ENCODE results near the gene F2. TPM values are rescaled to one million over a fixed set of nuclear protein-coding genes. Genes with fewer than 3 reads are reported as not detected.
A peak's percentile ranks its signal among the peaks of the same experiment; 100 is the strongest.

The F2 gene
- total RNA-seq, 1 donor: not detected

DNA sequence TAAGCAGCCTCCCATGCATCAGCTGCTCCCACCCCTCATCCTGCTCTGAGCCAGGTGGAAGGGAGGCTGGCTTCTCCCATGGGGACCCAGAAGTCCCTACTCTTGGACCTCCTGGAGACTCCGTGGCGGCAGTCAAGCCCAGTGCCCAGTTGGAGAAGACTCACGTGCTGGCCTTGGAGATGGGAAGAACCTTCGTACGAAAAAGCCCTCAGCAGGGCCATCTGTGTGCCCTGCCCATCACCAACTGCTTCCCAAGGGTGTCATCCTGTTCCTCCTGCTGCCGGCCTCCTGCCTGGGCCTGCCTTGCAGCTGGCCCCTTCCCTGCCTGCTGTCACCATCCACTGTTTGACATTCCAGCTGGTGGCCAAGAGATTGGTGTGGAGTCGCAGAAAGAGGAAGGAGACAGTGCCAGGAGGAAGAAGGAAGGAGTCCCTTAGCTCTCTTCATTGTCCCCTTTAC, 46.6 kb upstream of the F2 start:
- Histone ChIP-seq H3K4me1 (ENCODE audit: insufficient read depth, low read length) (peaks cover 22% of the 10 kb centered on the region), H3K27ac (ENCODE audit: low read depth, low read length) (no peak overlapping the region), H3K4me3 (ENCODE audit: insufficient read depth, low read length) (no peak overlapping the region), H4K20me1 (ENCODE audit: insufficient read depth, low read length) (peaks cover 3% of the 10 kb centered on the region), H3K4me2 (ENCODE audit: insufficient read depth, low read length) (no peak overlapping the region), H3K9me3 (ENCODE audit: low read depth, low read length) (no peaks in the 10 kb centered on the region), H3K79me2 (ENCODE audit: insufficient read depth, low read length) (no peaks in the 10 kb centered on the region), H2AFZ (ENCODE audit: low read length) (no peak overlapping the region), H3K36me3 (ENCODE audit: insufficient read depth, low read length) (peaks cover 60% of the 10 kb centered on the region), H3K27me3 (ENCODE audit: insufficient read depth, low read length) (no peaks in the 10 kb centered on the region)
- DNase-seq (ENCODE audit: insufficient read length, low spot score, missing footprints): no peak
- TF ChIP-seq, protein P1, sequence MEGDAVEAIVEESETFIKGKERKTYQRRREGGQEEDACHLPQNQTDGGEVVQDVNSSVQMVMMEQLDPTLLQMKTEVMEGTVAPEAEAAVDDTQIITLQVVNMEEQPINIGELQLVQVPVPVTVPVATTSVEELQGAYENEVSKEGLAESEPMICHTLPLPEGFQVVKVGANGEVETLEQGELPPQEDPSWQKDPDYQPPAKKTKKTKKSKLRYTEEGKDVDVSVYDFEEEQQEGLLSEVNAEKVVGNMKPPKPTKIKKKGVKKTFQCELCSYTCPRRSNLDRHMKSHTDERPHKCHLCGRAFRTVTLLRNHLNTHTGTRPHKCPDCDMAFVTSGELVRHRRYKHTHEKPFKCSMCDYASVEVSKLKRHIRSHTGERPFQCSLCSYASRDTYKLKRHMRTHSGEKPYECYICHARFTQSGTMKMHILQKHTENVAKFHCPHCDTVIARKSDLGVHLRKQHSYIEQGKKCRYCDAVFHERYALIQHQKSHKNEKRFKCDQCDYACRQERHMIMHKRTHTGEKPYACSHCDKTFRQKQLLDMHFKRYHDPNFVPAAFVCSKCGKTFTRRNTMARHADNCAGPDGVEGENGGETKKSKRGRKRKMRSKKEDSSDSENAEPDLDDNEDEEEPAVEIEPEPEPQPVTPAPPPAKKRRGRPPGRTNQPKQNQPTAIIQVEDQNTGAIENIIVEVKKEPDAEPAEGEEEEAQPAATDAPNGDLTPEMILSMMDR (IDR thresholded peaks at IDR 0.05; ENCODE audit: extremely low read depth, low read depth, low read length): no peak

DNA sequence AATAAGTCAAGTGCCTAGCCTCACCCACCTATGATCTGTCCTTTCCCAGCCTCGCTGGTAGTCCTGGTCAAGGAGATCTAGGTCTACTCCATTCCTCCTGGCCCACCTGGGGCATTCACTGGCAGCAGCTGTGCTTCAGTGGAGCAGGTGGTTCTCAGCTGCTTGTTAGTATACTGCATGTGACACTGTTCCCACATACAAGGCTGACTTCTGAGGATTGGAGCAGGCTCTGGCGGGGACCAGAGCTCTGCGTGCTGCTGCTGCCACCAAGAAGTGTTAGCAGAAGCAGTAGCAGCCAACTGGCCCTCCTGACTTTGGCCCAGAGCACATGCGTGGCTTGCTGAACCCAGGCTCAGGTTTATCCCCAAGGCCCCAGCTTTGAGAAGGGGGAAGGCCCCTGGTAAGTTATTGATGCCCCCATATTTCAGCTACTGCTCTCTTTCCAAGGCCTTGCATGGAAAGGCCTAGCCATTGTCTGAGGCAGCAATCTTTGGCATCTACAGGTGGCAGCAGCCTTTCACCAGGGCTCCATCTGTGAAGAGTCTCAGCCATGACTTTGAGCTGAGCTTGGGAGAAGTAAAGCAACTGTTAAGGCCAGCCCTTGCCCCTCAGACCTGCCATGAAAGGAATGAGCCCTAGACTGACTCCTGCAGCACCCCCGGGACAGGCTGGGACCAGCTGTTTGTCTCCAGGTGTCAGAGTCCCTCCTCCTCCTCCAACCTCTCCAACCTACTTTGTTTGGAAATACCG, 45.1 kb upstream of the F2 start:
- Histone ChIP-seq H3K4me2 (ENCODE audit: insufficient read depth, low read length) (no peak overlapping the region), H3K4me3 (ENCODE audit: insufficient read depth, low read length) (no peak overlapping the region), H3K4me1 (ENCODE audit: insufficient read depth, low read length) (peaks cover 26% of the 10 kb centered on the region), H4K20me1 (ENCODE audit: insufficient read depth, low read length) (peaks cover 3% of the 10 kb centered on the region), H3K27me3 (ENCODE audit: insufficient read depth, low read length) (no peaks in the 10 kb centered on the region), H3K27ac (ENCODE audit: low read depth, low read length) (no peak overlapping the region), H3K9me3 (ENCODE audit: low read depth, low read length) (no peaks in the 10 kb centered on the region), H2AFZ (ENCODE audit: low read length) (no peak overlapping the region), H3K79me2 (ENCODE audit: insufficient read depth, low read length) (no peaks in the 10 kb centered on the region), H3K36me3 (ENCODE audit: insufficient read depth, low read length) (peaks cover 52% of the 10 kb centered on the region)
- TF ChIP-seq, protein P1 (IDR thresholded peaks at IDR 0.05; ENCODE audit: extremely low read depth, low read depth, low read length): no peak
- DNase-seq (ENCODE audit: insufficient read length, low spot score, missing footprints): no peak

DNA sequence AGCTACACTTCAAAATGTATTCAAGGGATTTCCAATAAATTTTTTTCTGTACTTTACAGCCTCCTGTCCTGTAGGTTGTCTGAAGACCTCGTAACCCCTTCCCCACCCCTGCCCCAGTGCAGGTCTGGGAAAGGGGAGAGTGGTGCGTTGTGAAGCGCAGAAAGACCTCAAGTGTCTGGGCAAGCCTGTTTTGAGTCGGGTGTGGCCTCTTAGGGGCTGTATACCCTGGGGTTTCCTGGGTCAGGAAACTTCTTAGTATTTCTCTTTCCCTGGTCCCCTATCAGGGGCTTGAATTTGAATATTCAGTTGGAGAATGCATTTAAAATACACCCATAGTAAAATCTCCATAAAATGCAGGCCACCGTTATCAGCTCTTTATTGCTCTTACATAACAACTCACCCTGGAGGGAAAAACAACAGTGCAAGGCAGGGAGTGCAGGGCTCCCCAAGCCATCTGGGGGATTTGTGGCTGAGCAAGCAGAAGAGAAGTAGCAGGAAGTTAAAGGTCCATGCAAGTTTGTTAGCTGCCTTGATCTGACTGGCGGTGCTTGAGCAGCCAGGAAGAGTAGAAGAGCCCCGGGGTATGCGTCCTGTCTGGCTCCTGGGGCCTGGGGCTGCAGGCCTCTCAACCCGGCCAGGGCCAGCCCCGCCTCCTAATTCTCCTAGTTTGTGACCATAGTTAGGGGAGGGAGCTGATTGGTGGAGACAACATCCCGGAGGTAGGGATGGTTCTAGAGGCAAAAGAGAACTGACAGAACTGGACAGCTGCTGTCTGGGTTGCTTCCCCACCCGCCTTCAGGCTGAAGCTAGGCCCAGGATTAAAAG, 44.3 kb upstream of the F2 start:
- Histone ChIP-seq H3K27me3 (ENCODE audit: insufficient read depth, low read length) (no peaks in the 10 kb centered on the region), H3K79me2 (ENCODE audit: insufficient read depth, low read length) (no peaks in the 10 kb centered on the region), H3K27ac (ENCODE audit: low read depth, low read length) (peak overlapping the region; percentile 68), H2AFZ (ENCODE audit: low read length) (no peak overlapping the region), H3K9me3 (ENCODE audit: low read depth, low read length) (no peaks in the 10 kb centered on the region), H3K36me3 (ENCODE audit: insufficient read depth, low read length) (peaks cover 52% of the 10 kb centered on the region), H3K4me1 (ENCODE audit: insufficient read depth, low read length) (peaks cover 26% of the 10 kb centered on the region), H4K20me1 (ENCODE audit: insufficient read depth, low read length) (peaks cover 3% of the 10 kb centered on the region), H3K4me3 (ENCODE audit: insufficient read depth, low read length) (no peak overlapping the region), H3K4me2 (ENCODE audit: insufficient read depth, low read length) (no peak overlapping the region)
- TF ChIP-seq, protein P1 (IDR thresholded peaks at IDR 0.05; ENCODE audit: extremely low read depth, low read depth, low read length): no peak
- DNase-seq (ENCODE audit: insufficient read length, low spot score, missing footprints): no peak

All from osteoblast (primary cell).